Germinal center (tissue), 1 donor: ENCODE data around the gene SNX14.
"Not testable (repeated sequence)": the region's sequence is repeated elsewhere in the genome, so short reads cannot be mapped to it uniquely, and the experiment has no call there.

ENCODE experiments used
- DNase-seq: peaks from one replicate; pipeline ENCODE4 v3.0.0; 2012; ENCODE audit warnings: mixed read lengths, low spot score

SNX14 gene

DNA sequence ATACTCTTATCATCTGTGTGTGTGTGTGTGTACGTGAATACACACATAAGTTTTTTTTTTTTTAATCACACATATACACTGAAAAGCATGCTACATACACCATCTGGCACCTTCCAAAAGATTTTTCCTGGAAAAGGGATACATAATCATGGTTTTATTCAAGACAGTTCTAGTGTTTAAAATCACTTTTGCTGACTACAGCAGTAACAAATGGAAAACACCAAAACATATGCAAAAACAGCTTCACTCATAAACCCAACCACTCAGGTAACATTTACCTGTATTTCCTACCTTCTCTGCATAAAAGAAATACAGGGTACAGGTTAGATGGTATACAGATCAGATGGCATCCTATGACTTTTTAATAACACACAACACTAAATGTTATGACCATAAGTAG lies 2.5 kb downstream of the SNX14 start:
- DNase-seq: no peak

DNA sequence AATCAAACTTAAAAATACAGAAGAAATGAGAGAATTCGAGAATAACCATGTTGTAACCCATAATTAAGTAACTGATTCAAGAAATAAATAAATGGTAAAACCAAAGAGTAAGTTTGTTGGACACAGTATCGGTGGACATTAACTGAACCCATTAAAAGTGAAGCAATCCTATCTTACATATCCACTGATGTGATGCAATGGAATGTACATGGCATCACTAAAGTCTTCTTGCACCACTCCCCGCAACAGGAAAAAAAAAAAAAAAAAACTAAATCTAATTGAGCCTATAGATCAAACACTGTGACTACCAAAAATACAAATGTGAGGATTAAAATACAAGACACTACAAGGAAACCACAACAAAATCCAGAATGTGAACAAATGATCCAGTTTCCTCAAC lies 7.9 kb downstream of the SNX14 start:
- no peak for DNase-seq

DNA sequence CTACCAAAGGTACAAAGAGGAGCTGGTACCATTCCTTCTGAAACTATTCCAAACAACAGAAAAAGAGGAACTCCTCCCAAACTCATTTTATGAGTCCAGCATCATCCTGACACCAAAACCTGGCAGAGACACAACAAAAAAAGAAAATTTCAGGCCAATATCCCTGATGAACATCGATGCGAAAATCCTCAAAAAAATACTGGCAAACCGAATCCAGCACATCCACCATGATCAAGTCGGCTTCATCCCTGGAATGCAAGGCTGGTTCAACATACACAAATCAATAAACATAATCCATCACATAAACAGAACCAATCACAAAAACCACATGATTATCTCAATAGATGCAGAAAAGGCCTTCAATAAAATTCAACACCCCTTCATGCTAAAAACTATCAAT lies 10.8 kb downstream of the SNX14 start:
- DNase-seq: not testable (repeated sequence)

DNA sequence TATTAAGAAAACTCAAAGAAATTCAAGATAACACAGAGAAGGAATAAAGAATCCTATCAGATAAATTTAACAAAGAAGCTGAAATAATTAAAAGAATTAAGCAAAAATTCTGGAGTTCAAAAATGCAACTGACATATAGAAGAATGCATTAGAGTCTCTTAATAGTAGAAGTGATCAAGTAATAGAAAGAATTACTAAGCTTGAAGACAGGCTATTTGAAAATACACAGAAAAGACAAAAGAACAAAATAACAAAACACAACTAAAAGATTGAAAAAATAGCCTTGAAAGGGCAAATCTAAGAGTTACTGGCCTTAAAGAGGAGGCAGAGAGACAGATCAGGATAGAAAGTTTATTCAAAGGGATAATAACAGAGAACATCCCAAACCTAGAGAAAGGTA lies 12.1 kb downstream of the SNX14 start:
- DNase-seq: no peak

DNA sequence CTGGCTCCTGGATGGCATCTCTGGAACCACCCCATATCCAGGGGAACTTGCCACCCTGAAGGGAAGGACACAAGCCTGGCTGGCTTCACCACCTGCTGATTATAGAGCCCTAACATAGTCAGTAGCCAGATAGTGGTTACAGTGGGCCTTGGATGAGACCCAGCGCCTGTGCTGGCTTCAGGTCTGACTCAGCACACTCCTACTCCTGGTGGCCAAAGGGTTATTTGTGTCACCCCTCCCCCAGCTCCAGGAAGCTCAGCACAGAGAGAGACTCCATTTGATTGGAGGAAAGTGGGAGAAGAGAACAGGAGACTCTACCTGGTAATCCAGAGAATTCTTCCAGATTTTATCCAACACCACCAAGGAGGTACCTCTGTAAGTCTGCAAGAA lies 12.8 kb downstream of the SNX14 start:
- DNase-seq: no peak

DNA sequence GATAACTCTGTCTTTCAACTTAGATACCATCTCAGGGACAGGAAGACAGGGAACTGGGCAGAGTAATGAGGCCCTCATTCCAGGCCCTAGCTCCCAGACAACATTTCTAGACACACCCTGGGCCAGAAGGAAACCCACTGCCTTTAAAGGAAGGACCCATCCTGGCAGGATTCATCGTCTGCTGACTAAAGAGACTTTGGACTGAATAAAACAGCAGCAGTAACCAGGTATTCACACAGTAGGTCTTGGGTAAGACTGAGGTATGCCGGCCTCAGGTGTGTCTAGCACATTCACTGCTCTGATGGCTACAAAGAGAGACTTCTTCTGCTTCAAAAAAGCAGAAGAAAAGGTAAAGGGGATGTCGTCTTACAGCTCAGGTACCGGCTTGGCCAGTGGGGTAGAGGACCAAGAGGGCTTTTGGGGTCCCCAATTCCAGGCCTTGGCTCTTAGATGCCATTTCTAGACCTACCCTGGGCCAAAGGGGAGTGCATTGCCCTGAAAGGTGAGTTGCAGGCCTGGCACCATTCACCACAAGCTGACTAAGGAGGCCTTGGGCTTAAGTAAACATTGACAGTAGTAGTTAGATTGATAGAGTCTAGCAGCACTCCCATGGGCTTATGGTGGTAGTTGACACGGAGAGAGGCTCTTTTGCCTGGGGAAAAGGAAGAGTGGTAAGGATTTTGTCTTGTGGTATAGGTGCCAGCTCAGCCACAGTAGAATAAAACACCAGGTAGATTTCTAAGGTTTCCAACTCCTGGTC lies 13.4 kb downstream of the SNX14 start:
- no peak for DNase-seq

DNA sequence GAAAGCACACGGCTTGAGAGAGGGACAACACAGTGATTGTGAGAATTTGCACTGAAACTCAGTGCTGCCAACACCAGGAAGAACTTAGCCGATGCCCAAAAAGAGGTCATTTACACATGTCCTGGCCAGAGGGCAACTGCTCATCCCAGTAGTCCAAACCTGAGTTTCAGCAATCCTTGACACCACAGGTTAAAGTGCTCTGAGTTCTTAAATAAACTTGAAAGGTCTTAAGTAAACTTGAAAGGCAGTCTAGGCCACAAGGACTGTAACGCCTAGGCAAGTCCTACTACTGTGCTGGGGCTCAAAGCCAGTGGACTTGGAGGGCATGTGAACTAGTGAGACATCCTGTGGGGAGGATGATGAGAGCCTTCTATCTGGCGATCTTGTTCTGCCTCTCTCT lies 14.1 kb downstream of the SNX14 start:
- DNase-seq: no peak

DNA sequence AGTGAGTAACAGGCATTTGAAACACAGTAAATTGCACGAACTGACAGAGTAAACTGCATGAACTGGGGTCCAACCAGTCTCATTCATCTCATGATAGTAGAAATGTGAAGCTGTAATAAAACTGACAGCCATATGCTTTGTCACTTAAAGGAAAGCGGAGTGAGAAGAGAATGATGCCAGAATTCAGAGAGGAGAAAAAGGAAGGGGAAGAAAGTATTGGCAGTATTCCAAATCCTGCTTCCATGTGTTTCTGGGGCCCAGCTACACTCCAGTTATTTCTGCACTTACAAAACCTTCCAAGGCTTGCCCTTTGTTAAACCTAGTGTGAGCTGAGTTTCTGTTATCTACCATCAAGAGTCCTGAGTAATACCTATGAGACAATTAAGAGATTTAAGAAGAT lies 17.2 kb downstream of the SNX14 start:
- no peak for DNase-seq

DNA sequence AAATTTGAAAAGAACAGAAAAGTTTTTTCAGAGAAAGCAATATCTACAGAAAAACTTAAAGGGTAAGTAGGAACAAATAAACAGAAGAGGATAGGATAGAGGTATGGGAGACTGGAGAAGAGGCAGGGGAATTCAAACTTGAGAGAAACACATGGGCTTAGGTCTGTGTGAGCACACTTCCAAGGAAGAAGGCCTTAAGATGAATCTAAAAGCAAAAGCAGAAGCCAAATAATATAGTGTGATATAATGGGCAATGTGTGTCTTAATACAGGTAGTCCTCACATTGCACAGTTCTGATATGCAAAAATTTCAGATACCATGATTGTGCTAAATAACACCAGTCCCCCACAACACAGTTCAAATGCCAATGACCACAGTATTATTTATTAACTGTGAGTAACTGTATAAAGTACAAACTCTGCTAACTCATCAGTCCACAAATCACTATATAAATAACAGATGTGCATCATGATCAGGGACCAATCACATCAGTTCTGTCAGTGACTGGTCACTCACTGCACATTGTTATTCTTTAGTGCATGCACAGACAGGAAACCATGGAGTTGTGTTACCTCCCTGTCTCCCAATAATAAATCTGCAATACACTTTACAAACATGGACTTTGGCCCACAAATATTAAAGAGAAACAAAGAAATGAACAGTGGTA lies 18.6 kb downstream of the SNX14 start:
- no peak for DNase-seq

DNA sequence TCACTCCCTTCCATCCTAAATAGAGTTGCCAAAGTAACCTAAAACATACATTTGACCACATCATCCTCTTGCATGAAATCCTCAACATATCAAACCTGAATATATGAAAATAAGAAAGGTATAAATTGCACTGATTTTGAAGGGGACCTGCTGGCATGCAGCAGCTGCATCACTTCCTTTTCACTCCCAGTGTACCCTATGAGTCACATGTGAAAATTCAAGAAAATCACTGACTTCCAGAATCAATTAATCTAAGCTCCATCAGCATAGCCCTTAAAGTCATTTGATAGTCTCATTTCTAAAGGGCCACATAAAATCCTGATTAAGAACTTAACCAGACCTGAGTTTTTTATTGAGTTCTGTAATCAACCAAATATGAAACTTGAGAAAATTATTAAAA lies 24.3 kb downstream of the SNX14 start:
- no peak for DNase-seq

DNA sequence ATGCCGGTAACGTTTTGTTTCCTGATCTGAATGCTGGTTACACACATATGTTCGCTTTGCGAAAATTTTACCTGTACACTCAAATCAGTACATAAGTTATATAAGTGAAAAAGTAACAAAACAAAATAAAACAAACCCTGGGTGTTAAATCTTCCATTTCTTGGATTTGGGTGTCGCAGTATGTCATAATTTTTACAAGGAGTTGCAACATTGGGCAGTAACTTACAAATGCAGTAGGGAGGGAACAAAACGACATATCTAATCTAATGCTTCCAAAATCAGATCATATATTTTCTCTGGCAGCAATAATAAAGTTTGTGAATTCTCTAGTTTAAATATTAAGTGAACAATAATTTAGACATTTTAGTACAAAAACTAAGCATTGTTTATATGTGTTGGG lies 25.2 kb downstream of the SNX14 start:
- no peak for DNase-seq

DNA sequence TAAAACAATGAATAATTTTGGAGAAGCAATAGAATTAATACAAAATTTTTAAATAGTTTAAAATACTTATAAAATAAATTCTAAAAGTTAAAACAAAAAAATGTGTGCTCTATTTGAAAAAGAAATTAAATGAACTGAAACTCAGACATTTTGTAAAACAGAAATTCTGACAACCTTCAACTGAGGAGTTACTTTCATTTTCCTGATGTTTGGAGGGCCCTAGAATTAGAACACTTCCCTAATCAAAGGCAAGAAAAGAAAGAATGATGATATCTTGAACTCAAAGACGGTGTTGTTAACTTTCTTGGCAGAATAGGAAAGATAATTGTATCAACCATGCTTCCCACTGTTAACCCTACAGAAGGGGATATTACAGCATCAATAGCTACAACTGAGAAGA lies 27.9 kb downstream of the SNX14 start:
- DNase-seq: no peak

DNA sequence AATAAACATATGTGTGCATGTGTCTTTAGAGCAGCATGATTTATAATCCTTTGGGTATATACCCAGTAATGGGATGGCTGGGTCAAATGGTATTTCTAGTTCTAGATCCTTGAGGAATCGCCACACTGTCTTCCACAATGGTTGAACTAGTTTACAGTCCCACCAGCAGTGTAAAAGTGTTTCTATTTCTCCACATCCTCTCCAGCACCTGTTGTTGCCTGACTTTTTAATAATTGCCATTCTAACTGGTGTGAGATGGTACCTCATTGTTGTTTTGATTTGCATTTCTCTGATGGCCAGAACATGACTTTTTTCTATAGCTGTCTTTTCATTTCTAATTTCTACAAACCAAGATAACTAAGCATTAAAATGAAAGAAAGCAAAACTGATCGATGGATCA lies 29.4 kb downstream of the SNX14 start:
- not testable (repeated sequence) for DNase-seq

DNA sequence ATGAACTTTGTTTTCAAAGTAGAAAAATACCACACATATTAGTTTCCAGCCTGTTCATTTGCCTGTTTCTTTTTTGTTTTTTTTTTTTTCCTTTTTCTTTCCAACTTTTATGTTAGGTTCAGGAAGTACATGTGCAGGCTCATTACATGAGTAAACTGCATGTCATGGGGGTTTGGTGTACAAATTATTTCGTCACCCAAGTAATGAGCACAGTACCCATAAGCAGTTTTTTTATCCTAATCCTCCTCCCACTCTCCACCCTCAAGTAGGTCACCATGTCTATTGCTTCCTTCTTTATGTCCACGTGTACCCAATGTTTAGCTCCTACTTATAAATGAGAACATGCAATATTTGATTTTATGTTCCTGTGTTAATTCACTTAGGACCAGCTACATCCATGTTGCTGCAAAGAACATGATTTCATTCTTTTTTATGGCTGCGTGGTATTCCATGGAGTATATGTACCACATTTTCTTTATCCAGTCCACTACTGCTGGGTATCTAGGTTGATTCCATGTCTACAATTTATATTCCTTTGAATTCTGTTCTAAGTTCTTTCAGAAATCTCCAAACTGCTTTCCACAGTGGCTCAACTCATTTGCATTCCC lies 31.8 kb downstream of the SNX14 start:
- DNase-seq: no peak

DNA sequence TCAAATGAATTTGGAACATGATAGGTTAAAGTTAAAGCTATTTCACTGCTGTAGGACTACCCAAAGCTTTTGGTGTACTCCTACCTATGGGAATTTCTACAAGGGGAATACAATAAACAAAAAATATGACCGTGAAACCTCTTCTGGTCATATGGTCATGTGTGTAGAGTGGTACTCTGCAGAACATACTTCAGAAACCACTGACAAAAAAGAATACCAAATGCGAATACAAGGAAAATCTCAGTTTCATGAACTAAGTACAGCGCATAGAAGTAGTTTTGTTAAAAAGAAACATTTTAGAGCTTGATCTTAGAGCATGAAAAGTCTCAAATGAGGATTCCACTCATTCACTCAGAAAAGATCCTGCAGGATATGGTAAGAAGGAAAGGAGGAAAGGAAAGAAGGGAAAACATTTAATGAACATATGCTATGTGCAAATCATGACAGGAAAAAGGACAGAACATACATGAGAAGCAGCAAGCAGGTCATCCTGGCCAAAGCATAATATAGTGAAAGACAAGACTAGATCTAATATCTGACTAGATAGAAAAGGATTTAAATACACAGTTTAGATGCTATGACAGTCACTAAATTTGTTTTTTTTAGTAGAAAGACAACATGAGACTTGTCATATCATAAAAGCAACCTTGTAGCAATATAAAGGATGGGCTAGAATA lies 36.5 kb downstream of the SNX14 start:
- no peak for DNase-seq

DNA sequence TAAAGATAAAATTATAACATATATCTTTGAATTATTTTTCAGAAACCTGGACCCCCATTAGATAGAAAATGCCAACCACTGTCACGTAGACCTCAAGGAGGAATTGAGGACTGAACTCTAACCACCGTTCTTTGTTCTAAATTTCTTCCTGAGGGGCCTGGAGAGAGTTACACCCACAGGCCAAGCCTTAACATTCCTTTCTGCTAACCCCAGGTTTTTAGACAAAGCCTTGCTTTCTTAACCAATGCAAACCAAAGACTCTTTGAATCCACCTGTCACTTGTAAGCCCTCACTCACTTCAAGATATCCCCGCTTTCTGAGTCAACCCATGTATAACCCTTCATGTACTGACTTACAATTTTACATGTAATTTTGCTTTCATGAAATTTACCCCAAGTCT lies 41.0 kb downstream of the SNX14 start:
- no peak for DNase-seq

DNA sequence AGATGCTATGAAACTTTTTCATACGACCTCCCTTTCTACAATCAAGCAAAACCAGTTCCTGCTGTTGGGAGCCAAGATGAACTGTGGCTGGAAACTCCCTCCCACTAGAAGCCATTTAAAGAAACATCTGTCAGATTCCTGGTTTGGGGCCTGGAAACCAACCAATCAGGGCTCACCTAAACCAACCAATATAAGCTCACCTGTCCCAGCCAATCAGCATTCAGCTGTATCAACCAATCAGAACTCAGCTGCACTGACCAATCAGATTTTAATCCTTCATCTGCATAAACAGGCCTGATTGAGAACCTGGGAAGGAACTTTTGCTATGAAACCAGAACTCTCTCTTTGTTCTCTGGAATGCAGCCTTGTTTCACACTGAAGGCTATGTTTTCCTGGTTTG lies 42.4 kb downstream of the SNX14 start:
- no peak for DNase-seq

DNA sequence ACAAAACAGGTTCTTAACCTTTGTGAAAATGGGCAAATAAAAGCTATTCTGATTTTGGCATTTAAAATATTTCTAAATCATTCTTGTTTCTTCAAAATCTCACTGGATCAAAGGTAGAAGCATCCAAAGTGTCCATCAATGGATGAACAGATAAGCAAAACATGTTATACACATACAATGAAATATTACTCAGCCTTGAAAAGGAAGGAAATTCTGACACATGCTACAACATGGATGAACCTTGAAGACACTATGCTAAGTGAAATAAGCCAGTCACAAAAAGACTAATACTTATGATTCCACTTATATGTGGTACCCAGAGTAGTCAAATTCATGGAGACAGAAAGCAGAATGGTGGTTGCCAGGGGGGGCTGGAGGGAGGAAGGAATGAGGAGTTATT lies 45.9 kb downstream of the SNX14 start:
- no peak for DNase-seq

DNA sequence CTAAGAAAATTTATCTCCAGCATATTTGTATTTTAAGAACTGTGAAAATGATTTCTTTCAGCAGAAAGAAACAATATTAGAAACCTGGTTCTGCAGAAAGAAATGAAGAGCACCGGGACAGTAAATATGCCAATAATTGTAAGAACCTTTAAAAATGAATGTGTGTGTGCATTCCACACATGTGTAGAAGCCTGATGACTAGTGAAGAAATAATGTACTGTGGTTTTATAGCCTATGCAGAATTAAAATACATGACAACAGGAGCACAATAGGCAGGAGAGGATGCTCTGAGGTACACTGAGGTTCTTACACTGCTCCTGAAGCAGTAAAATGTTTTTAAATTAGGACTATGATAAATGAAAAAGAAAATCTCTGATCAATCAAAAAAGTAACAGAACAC lies 48.9 kb downstream of the SNX14 start:
- DNase-seq: no peak

DNA sequence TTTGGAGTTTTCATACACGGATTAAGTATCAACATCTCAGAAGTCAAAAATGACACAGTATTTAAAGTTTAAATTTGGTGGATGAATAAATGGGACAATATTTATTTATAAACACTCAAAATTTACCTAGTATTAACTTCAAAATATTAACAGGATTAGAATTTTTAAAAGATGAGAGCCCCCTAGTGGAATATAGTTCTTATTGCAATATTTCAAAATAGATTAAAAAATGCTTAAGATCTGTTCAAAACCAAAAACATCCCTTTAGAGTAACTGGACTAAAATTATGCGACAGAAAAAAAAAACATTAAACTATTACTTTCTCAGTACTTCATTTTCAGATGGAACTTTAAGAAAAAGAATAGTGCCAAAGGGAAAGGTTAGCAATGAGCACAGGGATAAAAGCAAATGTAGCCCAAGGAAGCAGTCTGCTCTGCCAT lies 56.6 kb downstream of the SNX14 start:
- peak; percentile 5 for DNase-seq

DNA sequence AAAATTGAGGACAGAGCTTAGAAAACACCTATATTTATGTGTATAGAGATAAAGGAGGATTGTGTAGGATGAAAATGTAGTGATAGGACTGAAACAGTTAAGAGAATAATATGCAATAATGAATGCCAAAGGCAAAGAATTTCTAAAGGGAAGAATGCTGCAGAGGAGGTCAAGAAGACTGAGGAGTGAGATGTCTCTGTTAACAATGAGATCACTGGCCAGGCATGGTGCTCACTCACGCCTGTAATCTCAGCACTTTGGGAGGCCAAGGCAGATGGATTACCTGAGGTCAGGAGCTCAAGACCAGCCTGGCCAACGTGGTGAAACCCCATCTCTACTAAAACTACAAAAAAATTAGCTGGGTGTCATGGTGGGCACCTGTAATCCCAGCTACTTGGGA lies 69.4 kb downstream of the SNX14 start:
- not testable (repeated sequence) for DNase-seq

DNA sequence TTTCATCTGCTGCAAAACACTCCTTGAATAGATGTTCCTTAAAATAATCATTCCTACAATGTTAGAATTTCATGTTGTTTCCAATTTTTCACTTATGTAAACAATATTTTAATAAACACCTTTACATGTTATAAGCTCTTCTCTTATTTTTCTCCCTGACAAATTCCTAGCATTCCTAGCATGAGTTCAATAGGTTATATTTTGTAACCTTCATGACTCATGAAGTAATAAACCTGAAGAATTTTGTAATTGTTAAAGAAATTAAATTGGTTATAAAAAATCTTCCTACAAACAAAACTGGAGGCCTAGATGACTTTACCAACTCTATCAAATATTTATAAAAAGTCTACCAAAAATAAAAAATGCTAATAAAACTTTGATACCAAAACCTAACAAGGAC lies 77.5 kb downstream of the SNX14 start:
- no peak for DNase-seq
